Stimulated activated naive B cell treated with anti-CD40 and anti-IgM and Interleukin-4, amounts not matched to agents 10 μg/mL and 1 μg/mL and 100 μg/mL, for 72 hours (primary cell): ENCODE results near the gene CLNK.

Experiments used
- ATAC-seq, 2 donors: fragments of 150-1000 bp; cut with Tn5 transposase; replicated peaks; 2 replicates each; pipeline ENCODE4 v1.10.0; 2021; ENCODE audit warnings: moderate library complexity in 1 of 2
- DNase-seq: peaks from one replicate; pipeline ENCODE4 v3.0.0; 2021
- H3K27ac Mint-ChIP-seq: one replicate; pipeline ENCODE4 v1.8.0; 2022; ENCODE audit warnings: mild to moderate bottlenecking, mixed read lengths
- H3K27me3 Mint-ChIP-seq, 2 donors: one replicate each; pipeline ENCODE4 v1.8.0; 2022; ENCODE audit warnings: mixed read lengths in 2 of 2
- H3K36me3 Mint-ChIP-seq, 2 donors: one replicate each; pipeline ENCODE4 v1.8.0; 2022; ENCODE audit warnings: mixed read lengths in 2 of 2, mild to moderate bottlenecking in 1 of 2
- H3K4me1 Mint-ChIP-seq, 2 donors: one replicate each; pipeline ENCODE4 v1.8.0; 2022; ENCODE audit warnings: mixed read lengths in 2 of 2, mild to moderate bottlenecking in 1 of 2
- H3K4me3 Mint-ChIP-seq, 2 donors: one replicate each; pipeline ENCODE4 v1.8.0; 2022; ENCODE audit warnings: mild to moderate bottlenecking in 2 of 2, mixed read lengths in 2 of 2, moderate library complexity in 1 of 2
- H3K9me3 Mint-ChIP-seq, 2 donors: one replicate each; pipeline ENCODE4 v1.8.0; 2022; ENCODE audit warnings: mixed read lengths in 2 of 2, mild to moderate bottlenecking in 1 of 2

The CLNK gene

GRCh38 chr4:10461091-10461849 lies 223.3 kb downstream of the CLNK start:
- Mint-ChIP-seq H3K4me3 (peak overlapping the region; percentile 86 to 90), H3K9me3 (no peaks in the 10 kb centered on the region), H3K27me3 (peaks cover 49 to 52% of the 10 kb centered on the region in 2 donors), H3K4me1 (peaks cover 9 to 27% of the 10 kb centered on the region in 2 donors), H3K36me3 (peaks cover 0 to 3% of the 10 kb centered on the region in 2 donors), H3K27ac (no peak overlapping the region)
- ATAC-seq: peak; percentile 74 to 80
- peak; percentile 71 for DNase-seq

- no peak for ATAC-seq
- Mint-ChIP-seq H3K27me3 (peaks cover 46 to 48% of the 10 kb centered on the region in 2 donors), H3K27ac (no peak overlapping the region), H3K9me3 (no peaks in the 10 kb centered on the region), H3K36me3 (peaks cover 0 to 5% of the 10 kb centered on the region in 2 donors), H3K4me3 (no peak overlapping the region), H3K4me1 (peaks cover 10 to 27% of the 10 kb centered on the region in 2 donors)
- DNase-seq: no peak
These were observed 224.1 kb downstream of the CLNK start for GRCh38 chr4:10460313-10461047.

GRCh38 chr4:10459305-10459704 lies 225.3 kb downstream of the CLNK start:
- ATAC-seq (no peak), DNase-seq (no peak)
- Mint-ChIP-seq H3K4me3 (no peak overlapping the region), H3K27ac (no peak overlapping the region), H3K4me1 (peaks cover 16 to 38% of the 10 kb centered on the region in 2 donors), H3K27me3 (peaks cover 34 to 39% of the 10 kb centered on the region in 2 donors), H3K9me3 (peaks cover 0 to 3% of the 10 kb centered on the region in 2 donors), H3K36me3 (peaks cover 8 to 14% of the 10 kb centered on the region in 2 donors)

GRCh38 chr4:10458177-10458576 lies 226.4 kb downstream of the CLNK start:
- no peak for DNase-seq
- peaks cover 19 to 43% of the 10 kb centered on the region in 2 donors for H3K4me1 Mint-ChIP-seq
- H3K27ac Mint-ChIP-seq: no peak overlapping the region
- H3K36me3 Mint-ChIP-seq: peaks cover 14 to 22% of the 10 kb centered on the region in 2 donors
- H3K9me3 Mint-ChIP-seq: peaks cover 0 to 3% of the 10 kb centered on the region in 2 donors
- ATAC-seq: no peak
- peaks cover 28 to 33% of the 10 kb centered on the region in 2 donors for H3K27me3 Mint-ChIP-seq
- H3K4me3 Mint-ChIP-seq: no peak overlapping the region

GRCh38 chr4:10457255-10457801 lies 227.2 kb downstream of the CLNK start, which contains the start of gene ZNF518B:
TSS of gene ZNF518B (minus strand) at chr4:10457426. CDS start at chr4:10446328, 11,098 bp downstream.
- H3K36me3 Mint-ChIP-seq: peaks cover 21 to 31% of the 10 kb centered on the region in 2 donors
- H3K9me3 Mint-ChIP-seq: peaks cover 0 to 3% of the 10 kb centered on the region in 2 donors
- DNase-seq (peak; percentile 73), ATAC-seq (peak; percentile 79 to 82)
- peaks cover 19 to 25% of the 10 kb centered on the region in 2 donors for H3K27me3 Mint-ChIP-seq
- peak within 1 kb of the TSS; percentile 97 for H3K27ac Mint-ChIP-seq
- peak within 1 kb of the TSS; percentile 86 to 93 for H3K4me3 Mint-ChIP-seq
- H3K4me1 Mint-ChIP-seq: peaks cover 21 to 41% of the 10 kb centered on the region in 2 donors

GRCh38 chr4:10456595-10457254 lies 227.8 kb downstream of the CLNK start:
- Mint-ChIP-seq H3K27ac (peak overlapping the region; percentile 97), H3K9me3 (peaks cover 0 to 3% of the 10 kb centered on the region in 2 donors), H3K36me3 (peaks cover 26 to 37% of the 10 kb centered on the region in 2 donors), H3K4me1 (peaks cover 20 to 35% of the 10 kb centered on the region in 2 donors), H3K4me3 (peak overlapping the region; percentile 86 to 93), H3K27me3 (peaks cover 13 to 21% of the 10 kb centered on the region in 2 donors)
- peak; percentile 74 to 77 for ATAC-seq
- peak; percentile 60 for DNase-seq

GRCh38 chr4:10456260-10456594 lies 228.3 kb downstream of the CLNK start:
- peaks cover 16 to 30% of the 10 kb centered on the region in 2 donors for H3K4me1 Mint-ChIP-seq
- H3K27ac Mint-ChIP-seq: peak overlapping the region; percentile 97
- H3K27me3 Mint-ChIP-seq: peaks cover 9 to 17% of the 10 kb centered on the region in 2 donors
- peaks cover 0 to 3% of the 10 kb centered on the region in 2 donors for H3K9me3 Mint-ChIP-seq
- DNase-seq: no peak
- peaks cover 27 to 39% of the 10 kb centered on the region in 2 donors for H3K36me3 Mint-ChIP-seq
- no peak for ATAC-seq
- peak overlapping the region; percentile 86 to 93 for H3K4me3 Mint-ChIP-seq

GRCh38 chr4:10455133-10455532 lies 229.4 kb downstream of the CLNK start:
- Mint-ChIP-seq H3K27ac (no peak overlapping the region), H3K4me1 (peaks cover 14 to 30% of the 10 kb centered on the region in 2 donors), H3K4me3 (peak overlapping the region in 1 of 2 donors; percentile 32), H3K9me3 (peaks cover 0 to 3% of the 10 kb centered on the region in 2 donors), H3K27me3 (peaks cover 9 to 11% of the 10 kb centered on the region in 2 donors), H3K36me3 (peaks cover 34 to 50% of the 10 kb centered on the region in 2 donors)
- no peak for DNase-seq
- ATAC-seq: no peak

- no peak overlapping the region for H3K27ac Mint-ChIP-seq
- H3K36me3 Mint-ChIP-seq: peaks cover 38 to 54% of the 10 kb centered on the region in 2 donors
- no peak for DNase-seq
- no peak overlapping the region for H3K4me3 Mint-ChIP-seq
- peaks cover 0 to 3% of the 10 kb centered on the region in 2 donors for H3K9me3 Mint-ChIP-seq
- H3K27me3 Mint-ChIP-seq: peaks cover 9 to 10% of the 10 kb centered on the region in 2 donors
- ATAC-seq: no peak
- H3K4me1 Mint-ChIP-seq: peaks cover 15 to 30% of the 10 kb centered on the region in 2 donors
These were observed 229.8 kb downstream of the CLNK start for GRCh38 chr4:10454726-10455125.

GRCh38 chr4:10454121-10454520 lies 230.4 kb downstream of the CLNK start:
- DNase-seq: no peak
- Mint-ChIP-seq H3K27me3 (peaks cover 5 to 9% of the 10 kb centered on the region in 2 donors), H3K36me3 (peaks cover 43 to 59% of the 10 kb centered on the region in 2 donors), H3K27ac (no peak overlapping the region), H3K4me3 (no peak overlapping the region), H3K9me3 (peaks cover 4 to 7% of the 10 kb centered on the region in 2 donors), H3K4me1 (peaks cover 15 to 30% of the 10 kb centered on the region in 2 donors)
- ATAC-seq: no peak

- Mint-ChIP-seq H3K4me3 (no peak overlapping the region), H3K9me3 (peaks cover 12 to 14% of the 10 kb centered on the region in 2 donors), H3K4me1 (peaks cover 6 to 7% of the 10 kb centered on the region in 2 donors), H3K27me3 (no peaks in the 10 kb centered on the region), H3K36me3 (peaks cover 78 to 91% of the 10 kb centered on the region in 2 donors), H3K27ac (no peak overlapping the region)
- DNase-seq: no peak
- ATAC-seq: no peak
These were observed 235.6 kb downstream of the CLNK start for GRCh38 chr4:10448991-10449390.

- Mint-ChIP-seq H3K27me3 (no peaks in the 10 kb centered on the region), H3K36me3 (peaks cover 69 to 78% of the 10 kb centered on the region in 2 donors), H3K4me3 (no peak overlapping the region), H3K4me1 (peaks cover 6 to 12% of the 10 kb centered on the region in 2 donors), H3K9me3 (peaks cover 16 to 21% of the 10 kb centered on the region in 2 donors), H3K27ac (no peak overlapping the region)
- ATAC-seq (no peak), DNase-seq (no peak)
These were observed 241.6 kb downstream of the CLNK start for GRCh38 chr4:10442976-10443375.

GRCh38 chr4:10441512-10441911 lies 243.1 kb downstream of the CLNK start:
- Mint-ChIP-seq H3K27me3 (no peaks in the 10 kb centered on the region), H3K4me3 (no peak overlapping the region), H3K36me3 (peaks cover 63 to 72% of the 10 kb centered on the region in 2 donors), H3K9me3 (peaks cover 10 to 16% of the 10 kb centered on the region in 2 donors), H3K4me1 (peaks cover 4 to 7% of the 10 kb centered on the region in 2 donors), H3K27ac (no peak overlapping the region)
- no peak for ATAC-seq
- DNase-seq: no peak
